Naive thymus-derived CD4-positive, alpha-beta T cell (primary cell): ENCODE data around the gene CNOT6. TPM values are rescaled to one million over a fixed set of nuclear protein-coding genes. Genes with fewer than 3 reads are reported as not detected.

Source experiments
- ATAC-seq: fragments of 150-1000 bp; cut with Tn5 transposase; 2 replicates; pipeline ENCODE4 v1.10.0; 2021; ENCODE audit warnings: mild to moderate bottlenecking, moderate library complexity
- CTCF ChIA-PET: fragments of 350-600 bp; sonication (Branson Sonifier 250); formaldehyde crosslinking; loops from one replicate; lab custom pipeline; 2021; ENCODE audit warnings: antibody characterized with exemption; lab: Charles Lee
- POLR2A ChIA-PET: fragments of 350-600 bp; sonication (Branson Sonifier 250); formaldehyde crosslinking; loops from one replicate; lab custom pipeline; 2021; ENCODE audit warnings: antibody characterized with exemption, inconsistent platforms; lab: Charles Lee
- DNase-seq, 9 donors: peaks; one replicate each; pipeline versions ENCODE4 v3.0.0 to v3.0.0-alpha.2; 2020 to 2022; ENCODE audit warnings: mixed read lengths in 1 of 9
- H3K27ac ChIP-seq: one replicate; pipeline ENCODE4 v1.7.0; 2013; ENCODE audit warnings: mild to moderate bottlenecking, low read depth, low read length, moderate library complexity
- H3K27me3 ChIP-seq, 2 donors: one replicate each; pipeline ENCODE4 v1.7.0; 2013; ENCODE audit warnings: low read length in 2 of 2, mild to moderate bottlenecking in 2 of 2, moderate library complexity in 2 of 2; ENCODE audit not compliant: control insufficient read depth in 2 of 2, insufficient read depth in 2 of 2
- H3K36me3 ChIP-seq, 3 experiments: 1 replicate in 2 of 3; 2 replicates in 1 of 3; pipeline ENCODE4 v1.7.0; 2013; ENCODE audit warnings: low read length in 3 of 3, mild to moderate bottlenecking in 3 of 3, moderate library complexity in 1 of 3; ENCODE audit not compliant: insufficient read depth in 3 of 3, control insufficient read depth in 2 of 3
- H3K4me1 ChIP-seq, 2 donors: one replicate each; pipeline ENCODE4 v1.7.0; 2013; ENCODE audit warnings: low read length in 2 of 2, mild to moderate bottlenecking in 2 of 2, moderate library complexity in 1 of 2; ENCODE audit not compliant: control insufficient read depth in 2 of 2, insufficient read depth in 2 of 2
- H3K4me3 ChIP-seq: 2 replicates; pipeline ENCODE4 v1.7.0; 2013; ENCODE audit warnings: mild to moderate bottlenecking, low read length
- H3K9me3 ChIP-seq, 3 experiments: 1 replicate in 2 of 3; 2 replicates in 1 of 3; pipeline ENCODE4 v1.7.0; 2013; ENCODE audit warnings: low read length in 3 of 3; ENCODE audit not compliant: control insufficient read depth in 2 of 3
- H3K27ac Mint-ChIP-seq, 9 donors: one replicate each; pipeline ENCODE4 v1.8.0; 2020 to 2022; ENCODE audit warnings: mixed read lengths in 9 of 9, mild to moderate bottlenecking in 8 of 9, moderate library complexity in 5 of 9, inconsistent platforms in 2 of 9
- H3K27me3 Mint-ChIP-seq, 5 donors: one replicate each; pipeline ENCODE4 v1.8.0; 2021 to 2022; ENCODE audit warnings: mixed read lengths in 5 of 5, mild to moderate bottlenecking in 1 of 5
- H3K36me3 Mint-ChIP-seq, 5 donors: one replicate each; pipeline ENCODE4 v1.8.0; 2020 to 2022; ENCODE audit warnings: mixed read lengths in 5 of 5, mild to moderate bottlenecking in 3 of 5, inconsistent platforms in 1 of 5
- H3K4me1 Mint-ChIP-seq, 7 donors: one replicate each; pipeline ENCODE4 v1.8.0; 2020 to 2022; ENCODE audit warnings: mixed read lengths in 7 of 7, mild to moderate bottlenecking in 3 of 7, inconsistent platforms in 1 of 7
- H3K4me3 Mint-ChIP-seq, 10 donors: one replicate each; pipeline ENCODE4 v1.8.0; 2020 to 2022; ENCODE audit warnings: mild to moderate bottlenecking in 10 of 10, mixed read lengths in 10 of 10, moderate library complexity in 6 of 10, inconsistent platforms in 2 of 10
- H3K9me3 Mint-ChIP-seq, 11 donors: one replicate each; pipeline ENCODE4 v1.8.0; 2020 to 2022; ENCODE audit warnings: mixed read lengths in 11 of 11, mild to moderate bottlenecking in 4 of 11, inconsistent platforms in 1 of 11, moderate library complexity in 1 of 11
- intact Hi-C, 2 donors: fragments of 100-400 bp; cut with micrococcal nuclease; formaldehyde crosslinking; loops; one replicate each; pipeline ENCODE4 v1.15.1; 2023
- polyA plus RNA-seq, 2 donors: library from polyadenylated mRNA; unstranded; fragments of 300-500 nt; fragmentation: Illumina TruSeq; gene quantifications; one replicate each; pipeline ENCODE4 v1.2.3, GENCODE V29; 2021
- total RNA-seq, 6 experiments: library from RNA in 5 of 6; stranded (reverse) in 5 of 6; gene quantifications; 1 replicate in 5 of 6; 2 replicates in 1 of 6; pipeline ENCODE4 v1.2.3 and lab custom pipeline; 2021 to 2026

Gene CNOT6
- total and polyA plus RNA-seq, 7 experiments from 2014 or later = 8.3 to 41.9 (median 25.4) TPM

GRCh38 chr5:180466316-180466715 lies 27.9 kb upstream of the CNOT6 start:
- no peaks in the 10 kb centered on the region for H3K4me1 ChIP-seq
- ChIA-PET POLR2A (no interaction called here), CTCF (interaction anchor here (0.6 kb wide), 1 partner anchor 13 kb away, joined by 4 read pairs; no protein-coding TSS in a partner anchor)
- intact Hi-C loops = no loop called here
- no peak for DNase-seq
- no peak for ATAC-seq
- H3K4me1 Mint-ChIP-seq = peaks cover 0 to 2% (median 0%) of the 10 kb centered on the region in 7 donors
- no peak overlapping the region for H3K27ac ChIP-seq
- peaks cover 0 to 11% (median 6%) of the 10 kb centered on the region in 5 donors for H3K27me3 Mint-ChIP-seq
- H3K36me3 Mint-ChIP-seq = no peaks in the 10 kb centered on the region
- H3K9me3 ChIP-seq = no peaks in the 10 kb centered on the region
- no peaks in the 10 kb centered on the region for H3K27me3 ChIP-seq
- no peaks in the 10 kb centered on the region for H3K36me3 ChIP-seq
- no peak overlapping the region for H3K4me3 Mint-ChIP-seq
- no peaks in the 10 kb centered on the region for H3K9me3 Mint-ChIP-seq
- no peak overlapping the region for H3K27ac Mint-ChIP-seq
- no peak overlapping the region for H3K4me3 ChIP-seq

GRCh38 chr5:180467028-180467975 lies 26.9 kb upstream of the CNOT6 start:
- Histone ChIP-seq H3K4me1 (no peaks in the 10 kb centered on the region), H3K27ac (no peak overlapping the region), H3K36me3 (no peaks in the 10 kb centered on the region), H3K27me3 (no peaks in the 10 kb centered on the region), H3K9me3 (no peaks in the 10 kb centered on the region), H3K4me3 (no peak overlapping the region)
- no peaks in the 10 kb centered on the region for H3K9me3 Mint-ChIP-seq
- ATAC-seq (no peak), DNase-seq (peak in 1 of 9 donors; percentile 13)
- POLR2A ChIA-PET = no interaction called here
- H3K27ac Mint-ChIP-seq = no peak overlapping the region
- H3K27me3 Mint-ChIP-seq = peaks cover 0 to 13% (median 11%) of the 10 kb centered on the region in 5 donors
- intact Hi-C loops = no loop called here
- no peaks in the 10 kb centered on the region for H3K36me3 Mint-ChIP-seq
- CTCF ChIA-PET = interaction anchor here (0.6 kb wide), 2 partner anchors 12 to 339 kb away, joined by 3 to 4 read pairs; no protein-coding TSS in a partner anchor
- peaks cover 0 to 2% (median 0%) of the 10 kb centered on the region in 7 donors for H3K4me1 Mint-ChIP-seq
- no peak overlapping the region for H3K4me3 Mint-ChIP-seq

GRCh38 chr5:180467989-180468731 lies 26.0 kb upstream of the CNOT6 start:
- Mint-ChIP-seq H3K4me1 (peaks cover 0 to 2% (median 0%) of the 10 kb centered on the region in 7 donors), H3K4me3 (no peak overlapping the region), H3K27ac (no peak overlapping the region), H3K9me3 (no peaks in the 10 kb centered on the region), H3K27me3 (peaks cover 0 to 13% (median 11%) of the 10 kb centered on the region in 5 donors), H3K36me3 (no peaks in the 10 kb centered on the region)
- H3K27ac ChIP-seq = no peak overlapping the region
- no peaks in the 10 kb centered on the region for H3K4me1 ChIP-seq
- POLR2A ChIA-PET = no interaction called here
- CTCF ChIA-PET = interaction anchor here (0.6 kb wide), 1 partner anchor 14 kb away, joined by 3 read pairs; no protein-coding TSS in a partner anchor
- no peaks in the 10 kb centered on the region for H3K36me3 ChIP-seq
- ATAC-seq = no peak
- no peak for DNase-seq
- H3K4me3 ChIP-seq = no peak overlapping the region
- H3K9me3 ChIP-seq = no peaks in the 10 kb centered on the region
- intact Hi-C loops = no loop called here
- no peaks in the 10 kb centered on the region for H3K27me3 ChIP-seq

GRCh38 chr5:180468732-180469585 lies 25.2 kb upstream of the CNOT6 start:
- no peaks in the 10 kb centered on the region for H3K36me3 ChIP-seq
- H3K27ac ChIP-seq = no peak overlapping the region
- intact Hi-C loops = no loop called here
- H3K9me3 ChIP-seq = no peaks in the 10 kb centered on the region
- peak in 1 of 9 donors; percentile 7 for DNase-seq
- H3K4me1 ChIP-seq = no peaks in the 10 kb centered on the region
- Mint-ChIP-seq H3K9me3 (no peaks in the 10 kb centered on the region), H3K4me1 (peaks cover 0 to 2% (median 0%) of the 10 kb centered on the region in 7 donors), H3K27me3 (peaks cover 0 to 13% (median 11%) of the 10 kb centered on the region in 5 donors), H3K27ac (no peak overlapping the region), H3K36me3 (no peaks in the 10 kb centered on the region), H3K4me3 (no peak overlapping the region)
- H3K27me3 ChIP-seq = no peaks in the 10 kb centered on the region
- H3K4me3 ChIP-seq = no peak overlapping the region
- ATAC-seq = no peak
- POLR2A ChIA-PET = no interaction called here
- CTCF ChIA-PET = interaction anchor here (0.6 kb wide), 1 partner anchor 13 kb away, joined by 3 read pairs; no protein-coding TSS in a partner anchor

GRCh38 chr5:180469586-180469865 lies 24.7 kb upstream of the CNOT6 start:
- no peak for ATAC-seq
- DNase-seq = peak in 1 of 9 donors; percentile 10
- Histone ChIP-seq H3K4me3 (no peak overlapping the region), H3K27me3 (no peaks in the 10 kb centered on the region), H3K4me1 (no peaks in the 10 kb centered on the region), H3K36me3 (no peaks in the 10 kb centered on the region), H3K9me3 (no peaks in the 10 kb centered on the region), H3K27ac (no peak overlapping the region)
- no peaks in the 10 kb centered on the region for H3K36me3 Mint-ChIP-seq
- H3K4me3 Mint-ChIP-seq = no peak overlapping the region
- ChIA-PET POLR2A (no interaction called here), CTCF (no interaction called here)
- no peak overlapping the region for H3K27ac Mint-ChIP-seq
- intact Hi-C loops = no loop called here
- H3K9me3 Mint-ChIP-seq = no peaks in the 10 kb centered on the region
- H3K4me1 Mint-ChIP-seq = peaks cover 0 to 2% (median 0%) of the 10 kb centered on the region in 7 donors
- peaks cover 0 to 13% (median 7%) of the 10 kb centered on the region in 5 donors for H3K27me3 Mint-ChIP-seq

GRCh38 chr5:180469866-180470265 lies 24.3 kb upstream of the CNOT6 start:
- no peaks in the 10 kb centered on the region for H3K36me3 Mint-ChIP-seq
- H3K4me3 ChIP-seq = no peak overlapping the region
- no peak overlapping the region for H3K4me3 Mint-ChIP-seq
- intact Hi-C loops = loop anchor here in 1 of 2 donors (10.0 kb wide), 1 partner anchor 75 kb away; no protein-coding TSS in a partner anchor
- no peak overlapping the region for H3K27ac Mint-ChIP-seq
- H3K27me3 ChIP-seq = no peaks in the 10 kb centered on the region
- H3K9me3 ChIP-seq = no peaks in the 10 kb centered on the region
- H3K4me1 ChIP-seq = no peaks in the 10 kb centered on the region
- DNase-seq = no peak
- H3K27ac ChIP-seq = no peak overlapping the region
- no peaks in the 10 kb centered on the region for H3K36me3 ChIP-seq
- ChIA-PET POLR2A (no interaction called here), CTCF (no interaction called here)
- no peak for ATAC-seq
- peaks cover 0 to 2% (median 0%) of the 10 kb centered on the region in 7 donors for H3K4me1 Mint-ChIP-seq
- peaks cover 0 to 13% (median 6%) of the 10 kb centered on the region in 5 donors for H3K27me3 Mint-ChIP-seq
- H3K9me3 Mint-ChIP-seq = no peaks in the 10 kb centered on the region
